ENCODE data around the gene KCNB1.

- no peak for TF ChIP-seq SPI1 (IDR thresholded peaks at IDR 0.05; ENCODE audit: low read depth, low read length)
- TF ChIP-seq POLR2A (IDR thresholded peaks at IDR 0.05; ENCODE audit: low read depth, low read length) = no peak
- no peak for TF ChIP-seq POLR2AphosphoS5 (IDR thresholded peaks at IDR 0.05; ENCODE audit: low read depth, low read length)
- no peak for TF ChIP-seq TAF1 (IDR thresholded peaks at IDR 0.05; ENCODE audit: low read depth, low read length)
- no peak for TF ChIP-seq POU2F2 (IDR thresholded peaks at IDR 0.05; ENCODE audit: low read depth, low read length)
- TF ChIP-seq PAX5 (IDR thresholded peaks at IDR 0.05; ENCODE audit: insufficient read depth, low read length, severe bottlenecking) = no peak
Observed at GRCh38 chr20:49526568-49526967, 44.1 kb upstream of the KCNB1 start.
